H9 (cell line): Measurements from ENCODE around the gene VAMP2. TPM values are rescaled to one million over a fixed set of nuclear protein-coding genes. Genes with fewer than 3 reads are reported as not detected.

Source experiments
- DNase-seq: peaks from one replicate; pipeline ENCODE4 v3.0.0-alpha.2; 2017
- H2AFZ ChIP-seq: one replicate; pipeline ENCODE4 v1.6.1; 2013; ENCODE audit warnings: mild to moderate bottlenecking, low read length, control low read depth, moderate library complexity
- H2AK5ac ChIP-seq: 2 replicates; pipeline ENCODE4 v1.6.1; 2013; ENCODE audit warnings: low read length, control low read depth, mixed read lengths; ENCODE audit not compliant: insufficient read length
- H2BK120ac ChIP-seq: one replicate; pipeline ENCODE4 v1.6.1; 2013; ENCODE audit warnings: low read depth, mild to moderate bottlenecking, low read length, control low read depth, inconsistent platforms; ENCODE audit not compliant: poor library complexity, severe bottlenecking
- H2BK12ac ChIP-seq: 2 replicates; pipeline ENCODE4 v1.6.1; 2013; ENCODE audit warnings: low read length, control low read depth, mixed read lengths, low read depth; ENCODE audit not compliant: insufficient read length
- H2BK15ac ChIP-seq: 2 replicates; pipeline ENCODE4 v1.6.1; 2013; ENCODE audit warnings: low read depth, low read length, control low read depth
- H2BK20ac ChIP-seq: one replicate; pipeline ENCODE4 v1.6.1; 2013; ENCODE audit warnings: low read depth, mild to moderate bottlenecking, low read length, control low read depth, inconsistent platforms; ENCODE audit not compliant: poor library complexity, severe bottlenecking
- H2BK5ac ChIP-seq: 2 replicates; pipeline ENCODE4 v1.6.1; 2013; ENCODE audit warnings: low read length, control low read depth, mixed read lengths; ENCODE audit not compliant: insufficient read length
- H3K14ac ChIP-seq: 2 replicates; pipeline ENCODE4 v1.6.1; 2013; ENCODE audit warnings: low read length, control low read depth; ENCODE audit not compliant: insufficient read depth
- H3K18ac ChIP-seq: 2 replicates; pipeline ENCODE4 v1.6.1; 2013; ENCODE audit warnings: low read depth, mild to moderate bottlenecking, mixed read lengths, low read length, control low read depth; ENCODE audit not compliant: insufficient read length
- H3K23ac ChIP-seq: 2 replicates; pipeline ENCODE4 v1.6.1; 2013; ENCODE audit warnings: low read length, control low read depth, mixed read lengths, low read depth; ENCODE audit not compliant: insufficient read length
- H3K23me2 ChIP-seq: 2 replicates; pipeline ENCODE4 v1.6.1; 2013; ENCODE audit warnings: low read depth, mild to moderate bottlenecking, mixed read lengths, low read length, control low read depth; ENCODE audit not compliant: insufficient read length, poor library complexity, severe bottlenecking
- H3K27ac ChIP-seq: 2 replicates; pipeline ENCODE4 v1.5.1; 2013; ENCODE audit warnings: low read length, control low read depth, mixed read lengths, low read depth; ENCODE audit not compliant: insufficient read length
- H3K27me3 ChIP-seq: 2 replicates; pipeline ENCODE4 v1.6.1; 2013; ENCODE audit warnings: low read length, control low read depth, inconsistent platforms; ENCODE audit not compliant: insufficient read depth
- H3K4ac ChIP-seq: 2 replicates; pipeline ENCODE4 v1.6.1; 2013; ENCODE audit warnings: low read depth, mild to moderate bottlenecking, control low read depth, inconsistent platforms, low read length, moderate library complexity
- H3K4me1 ChIP-seq: 2 replicates; pipeline ENCODE4 v1.6.1; 2013; ENCODE audit warnings: low read length, control low read depth, inconsistent platforms; ENCODE audit not compliant: insufficient read depth
- H3K4me2 ChIP-seq: 2 replicates; pipeline ENCODE4 v1.6.1; 2013; ENCODE audit warnings: low read length, control low read depth, mixed read lengths; ENCODE audit not compliant: insufficient read length, insufficient read depth
- H3K56ac ChIP-seq: 2 replicates; pipeline ENCODE4 v1.6.1; 2013; ENCODE audit warnings: low read depth, mild to moderate bottlenecking, mixed read lengths, low read length, control low read depth; ENCODE audit not compliant: insufficient read length
- H3K79me1 ChIP-seq: 2 replicates; pipeline ENCODE4 v1.6.1; 2013; ENCODE audit warnings: low read depth, mild to moderate bottlenecking, moderate library complexity, low read length, control low read depth, inconsistent platforms; ENCODE audit not compliant: insufficient read depth, poor library complexity, severe bottlenecking
- H3K79me2 ChIP-seq: 2 replicates; pipeline ENCODE4 v1.6.1; 2013; ENCODE audit warnings: low read length, control low read depth, inconsistent platforms; ENCODE audit not compliant: insufficient read depth
- H3K9ac ChIP-seq: 2 replicates; pipeline ENCODE4 v1.6.1; 2013; ENCODE audit warnings: low read length, control low read depth, mixed read lengths; ENCODE audit not compliant: insufficient read length; ENCODE audit errors: extremely low read depth
- H3K9me3 ChIP-seq: one replicate; pipeline ENCODE4 v1.6.1; 2013; ENCODE audit warnings: low read depth, low read length, inconsistent platforms; ENCODE audit not compliant: control insufficient read depth
- H3T11ph ChIP-seq: one replicate; pipeline ENCODE4 v1.6.1; 2013; ENCODE audit warnings: mild to moderate bottlenecking, low read length, control low read depth, inconsistent platforms
- H4K20me1 ChIP-seq: one replicate; pipeline ENCODE4 v1.6.1; 2013; ENCODE audit not compliant: control insufficient read depth, insufficient read length, insufficient read depth
- H4K5ac ChIP-seq: 2 replicates; pipeline ENCODE4 v1.6.1; 2013; ENCODE audit warnings: low read depth, mild to moderate bottlenecking, mixed read lengths, low read length, control low read depth; ENCODE audit not compliant: insufficient read length
- H4K8ac ChIP-seq: replicated peaks from 2 replicates; pipeline ENCODE4 v1.6.1; 2013; ENCODE audit warnings: low read length, control low read depth, mixed read lengths, low read depth; ENCODE audit not compliant: insufficient read length
- H4K91ac ChIP-seq: 2 replicates; pipeline ENCODE4 v1.6.1; 2013; ENCODE audit warnings: low read depth, mild to moderate bottlenecking, moderate library complexity, mixed read lengths, low read length, control low read depth; ENCODE audit not compliant: insufficient read length
- H3K27ac Mint-ChIP-seq, 3 experiments: 2 replicates in 2 of 3; 3 replicates in 1 of 3; pipeline ENCODE4 v1.8.0; 2020 to 2021; ENCODE audit warnings: mixed read lengths in 3 of 3, mild to moderate bottlenecking in 1 of 3, moderate library complexity in 1 of 3
- H3K27me3 Mint-ChIP-seq: 2 replicates; pipeline ENCODE4 v1.8.0; 2021; ENCODE audit warnings: low read depth, mild to moderate bottlenecking, moderate library complexity, mixed read lengths
- H3K36me3 Mint-ChIP-seq, 3 experiments: 2 replicates in 2 of 3; 3 replicates in 1 of 3; pipeline ENCODE4 v1.8.0; 2020 to 2021; ENCODE audit warnings: low read depth in 3 of 3, mixed read lengths in 3 of 3; ENCODE audit not compliant: insufficient read depth in 1 of 3
- H3K4me1 Mint-ChIP-seq, 2 experiments: 2 replicates each; pipeline ENCODE4 v1.8.0; 2020; ENCODE audit warnings: mixed read lengths in 2 of 2
- H3K4me3 Mint-ChIP-seq, 2 experiments: 2 replicates in 1 of 2; 3 replicates in 1 of 2; pipeline ENCODE4 v1.8.0; 2020 to 2021; ENCODE audit warnings: mild to moderate bottlenecking in 2 of 2, mixed read lengths in 2 of 2, moderate library complexity in 1 of 2
- H3K9me3 Mint-ChIP-seq, 2 experiments: 2 replicates in 1 of 2; 3 replicates in 1 of 2; pipeline ENCODE4 v1.8.0; 2020; ENCODE audit warnings: mild to moderate bottlenecking in 2 of 2, mixed read lengths in 2 of 2, moderate library complexity in 1 of 2
- WGBS: extraction: QIAGEN DNeasy Blood & Tissue Kit; methylation state at CpG from one replicate; pipeline ENCODE4 v1.1.7; 2013; ENCODE audit warnings: missing lambda C conversion rate, low lambda C conversion rate, mixed read lengths; ENCODE audit not compliant: insufficient read length; ENCODE audit errors: extremely low coverage; 5-methylcytosine and 5-hydroxymethylcytosine counted together
- total RNA-seq: library from RNA; stranded (reverse); gene quantifications from 2 replicates; pipeline ENCODE4 v1.2.1, GENCODE V29; 2021
- TF ChIP-seq, protein P1 (sequence below): fragments of 200-600 bp; sonication (generic); conservative IDR thresholded peaks from 3 replicates; pipeline ENCODE4 v1.8.0; 2021; ENCODE audit warnings: antibody characterized with exemption, mild to moderate bottlenecking

The VAMP2 gene
- total RNA-seq, 1 experiment from 2014 or later = 22.8 TPM

DNA sequence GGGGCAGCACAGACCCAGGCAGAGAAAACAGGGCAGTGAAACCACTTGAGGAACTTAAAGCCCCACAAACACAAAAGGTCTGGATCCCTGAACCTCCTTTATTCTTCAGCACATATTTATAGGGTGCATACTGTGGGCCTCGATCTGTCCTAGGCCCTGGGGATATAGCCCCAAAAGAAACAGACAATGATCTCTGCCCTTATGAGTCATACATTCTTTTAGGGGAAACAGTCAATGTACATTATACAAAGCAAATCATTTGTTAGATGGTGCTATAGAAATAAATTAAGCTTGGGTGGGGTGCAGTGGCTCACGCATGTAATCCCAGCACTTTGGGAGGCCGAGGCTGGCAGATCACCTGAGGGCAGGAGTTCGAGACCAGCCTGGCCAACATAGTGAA lies 28.8 kb downstream of the VAMP2 start:
- H3K27ac Mint-ChIP-seq = peak overlapping the region in 1 of 3 experiments; percentile 62; a peak in 2 of 7 replicates
- H3K4me1 Mint-ChIP-seq = peaks cover 5 to 20% of the 10 kb centered on the region in 2 experiments
- no peak overlapping the region for H3K4ac ChIP-seq
- no peak overlapping the region for H2BK12ac ChIP-seq
- H2BK120ac ChIP-seq = no peak overlapping the region
- no peak overlapping the region for H2BK15ac ChIP-seq
- H3T11ph ChIP-seq = no peak overlapping the region
- no peaks in the 10 kb centered on the region for H3K36me3 Mint-ChIP-seq
- TF ChIP-seq, protein P1, sequence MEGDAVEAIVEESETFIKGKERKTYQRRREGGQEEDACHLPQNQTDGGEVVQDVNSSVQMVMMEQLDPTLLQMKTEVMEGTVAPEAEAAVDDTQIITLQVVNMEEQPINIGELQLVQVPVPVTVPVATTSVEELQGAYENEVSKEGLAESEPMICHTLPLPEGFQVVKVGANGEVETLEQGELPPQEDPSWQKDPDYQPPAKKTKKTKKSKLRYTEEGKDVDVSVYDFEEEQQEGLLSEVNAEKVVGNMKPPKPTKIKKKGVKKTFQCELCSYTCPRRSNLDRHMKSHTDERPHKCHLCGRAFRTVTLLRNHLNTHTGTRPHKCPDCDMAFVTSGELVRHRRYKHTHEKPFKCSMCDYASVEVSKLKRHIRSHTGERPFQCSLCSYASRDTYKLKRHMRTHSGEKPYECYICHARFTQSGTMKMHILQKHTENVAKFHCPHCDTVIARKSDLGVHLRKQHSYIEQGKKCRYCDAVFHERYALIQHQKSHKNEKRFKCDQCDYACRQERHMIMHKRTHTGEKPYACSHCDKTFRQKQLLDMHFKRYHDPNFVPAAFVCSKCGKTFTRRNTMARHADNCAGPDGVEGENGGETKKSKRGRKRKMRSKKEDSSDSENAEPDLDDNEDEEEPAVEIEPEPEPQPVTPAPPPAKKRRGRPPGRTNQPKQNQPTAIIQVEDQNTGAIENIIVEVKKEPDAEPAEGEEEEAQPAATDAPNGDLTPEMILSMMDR = no peak
- H3K27me3 Mint-ChIP-seq = peaks cover 23% of the 10 kb centered on the region
- H3K4me1 ChIP-seq = no peaks in the 10 kb centered on the region
- no peak overlapping the region for H2AK5ac ChIP-seq
- peaks cover 5% of the 10 kb centered on the region for H3K23me2 ChIP-seq
- no peaks in the 10 kb centered on the region for H3K79me1 ChIP-seq
- H3K56ac ChIP-seq = no peak overlapping the region
- H4K20me1 ChIP-seq = no peaks in the 10 kb centered on the region
- no peak for DNase-seq
- no peak overlapping the region for H3K9ac ChIP-seq
- H2BK5ac ChIP-seq = no peak overlapping the region
- H4K91ac ChIP-seq = no peak overlapping the region
- H3K79me2 ChIP-seq = no peaks in the 10 kb centered on the region
- no peak overlapping the region for H2AFZ ChIP-seq
- H3K14ac ChIP-seq = no peak overlapping the region
- no peak overlapping the region for H3K18ac ChIP-seq
- H3K9me3 Mint-ChIP-seq = no peaks in the 10 kb centered on the region
- WGBS = no CpG with 5 or more reads among the region's 4 CpGs
- H3K9me3 ChIP-seq = no peaks in the 10 kb centered on the region
- no peak overlapping the region for H3K4me2 ChIP-seq
- peak overlapping the region in 1 of 2 experiments; percentile 21; a peak in 2 of 5 replicates for H3K4me3 Mint-ChIP-seq
- H3K27me3 ChIP-seq = no peaks in the 10 kb centered on the region
- no peak overlapping the region for H3K27ac ChIP-seq
- no peak overlapping the region for H3K23ac ChIP-seq
- H4K8ac ChIP-seq = no peak overlapping the region
- no peak overlapping the region for H4K5ac ChIP-seq
- no peak overlapping the region for H2BK20ac ChIP-seq
